GM21786 (cell line): Measurements from ENCODE around the gene AMACR.
"Not testable (repeated sequence)": the region's sequence is repeated elsewhere in the genome, so short reads cannot be mapped to it uniquely, and the experiment has no call there.

Experiments used
- ATAC-seq: cut with Tn5 transposase; IDR thresholded peaks from one replicate; pipeline ENCODE4 v1.9.1; 2021; ENCODE audit not compliant: unreplicated experiment

The AMACR gene

DNA sequence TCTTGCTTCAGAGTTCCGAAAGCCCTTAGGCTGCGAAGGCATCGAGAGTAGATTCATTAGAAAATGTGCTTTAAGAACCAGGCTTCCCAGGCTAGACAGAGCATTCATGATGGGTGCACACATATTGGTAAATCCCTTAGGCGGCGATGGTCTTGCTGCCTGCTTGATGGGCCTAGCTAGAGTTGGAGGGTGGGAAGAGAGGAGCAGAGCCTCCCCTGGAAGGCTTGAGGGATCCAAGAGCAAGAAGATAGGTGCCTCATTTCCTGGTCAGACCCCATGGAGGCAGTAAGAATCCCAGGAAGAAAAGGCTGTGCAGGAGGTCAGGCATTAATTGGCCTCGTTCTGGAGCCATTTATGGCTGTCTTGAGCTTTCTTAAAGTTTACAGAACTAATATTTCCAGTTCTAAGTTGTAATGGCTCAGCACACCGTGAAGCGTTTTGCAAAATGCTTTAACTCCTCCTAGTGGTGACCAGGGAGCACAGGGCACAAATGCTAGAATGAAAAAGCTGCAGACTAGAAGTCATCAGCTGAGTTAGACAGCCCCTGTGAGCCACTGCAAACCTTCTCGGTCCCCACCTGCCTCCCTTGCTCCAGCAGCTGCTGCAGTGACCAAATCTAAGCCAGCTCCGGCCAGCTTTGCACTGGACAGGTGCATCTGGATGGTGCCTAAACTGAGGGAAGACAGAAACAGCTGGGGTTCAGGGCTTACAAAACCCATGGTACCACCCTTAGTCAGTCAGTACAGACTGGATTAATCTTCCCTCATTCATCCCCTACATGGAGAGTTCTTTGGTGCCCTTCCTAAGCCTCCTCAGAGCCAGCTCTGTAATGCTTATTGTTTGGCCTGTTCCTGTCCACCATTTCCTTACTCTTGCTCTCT, 38.0 kb downstream of the AMACR start:
- ATAC-seq: peak; percentile 82

DNA sequence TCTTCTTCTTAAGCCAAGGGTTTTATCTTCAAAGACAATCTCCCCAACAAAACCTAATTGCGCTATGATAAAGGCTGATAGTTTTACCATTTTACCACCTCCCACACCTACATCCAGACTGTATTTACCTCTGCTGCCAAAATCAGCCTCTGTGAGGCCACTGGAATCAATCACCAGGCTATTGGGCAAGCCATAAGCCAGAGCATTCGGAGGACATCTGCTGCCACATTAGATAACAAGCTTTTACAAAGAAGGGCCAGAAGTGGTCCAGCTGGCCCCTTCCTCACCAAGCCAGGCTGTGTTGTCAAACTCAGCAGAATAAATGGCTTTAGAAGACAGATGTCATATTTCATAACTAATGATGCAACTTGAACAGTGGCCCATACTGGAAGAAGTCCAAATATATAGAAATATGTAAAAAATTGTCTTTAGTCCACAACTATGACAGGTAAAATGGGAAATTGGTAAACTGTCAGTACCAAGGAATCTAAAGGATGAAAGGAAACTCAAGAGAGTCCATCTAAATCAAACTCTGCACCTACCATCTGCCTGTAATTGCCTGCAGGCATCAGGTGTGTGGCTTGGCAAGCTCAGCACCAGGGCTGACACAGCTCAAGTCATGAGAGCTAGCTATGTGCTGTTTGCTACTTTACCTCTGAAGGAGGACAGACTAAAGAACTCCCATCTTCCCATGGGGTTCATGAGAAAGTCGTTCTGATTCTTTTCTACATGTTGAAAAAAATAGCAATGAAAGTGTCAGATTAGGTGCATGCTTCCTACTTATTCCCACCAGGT, 39.4 kb downstream of the AMACR start:
- no peak for ATAC-seq

DNA sequence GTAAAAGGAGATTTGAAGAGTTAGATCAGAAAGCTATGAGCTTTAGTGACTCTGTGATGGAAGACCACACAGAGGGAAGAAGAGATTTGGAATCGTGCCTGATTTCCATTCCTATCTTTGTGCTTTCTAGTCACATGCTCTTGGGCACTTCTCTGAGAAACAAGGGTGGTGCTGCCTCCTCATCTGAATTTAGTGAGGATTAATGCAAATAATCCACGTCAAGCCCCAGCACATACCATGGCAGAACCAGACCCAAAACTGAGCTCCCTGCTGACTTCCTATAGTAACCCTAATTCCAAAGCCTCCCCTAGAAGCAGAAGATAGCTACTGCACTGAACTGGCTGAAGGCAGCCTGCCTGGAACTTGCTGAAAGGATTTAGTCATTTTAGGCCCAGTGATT, 41.0 kb downstream of the AMACR start:
- no peak for ATAC-seq

DNA sequence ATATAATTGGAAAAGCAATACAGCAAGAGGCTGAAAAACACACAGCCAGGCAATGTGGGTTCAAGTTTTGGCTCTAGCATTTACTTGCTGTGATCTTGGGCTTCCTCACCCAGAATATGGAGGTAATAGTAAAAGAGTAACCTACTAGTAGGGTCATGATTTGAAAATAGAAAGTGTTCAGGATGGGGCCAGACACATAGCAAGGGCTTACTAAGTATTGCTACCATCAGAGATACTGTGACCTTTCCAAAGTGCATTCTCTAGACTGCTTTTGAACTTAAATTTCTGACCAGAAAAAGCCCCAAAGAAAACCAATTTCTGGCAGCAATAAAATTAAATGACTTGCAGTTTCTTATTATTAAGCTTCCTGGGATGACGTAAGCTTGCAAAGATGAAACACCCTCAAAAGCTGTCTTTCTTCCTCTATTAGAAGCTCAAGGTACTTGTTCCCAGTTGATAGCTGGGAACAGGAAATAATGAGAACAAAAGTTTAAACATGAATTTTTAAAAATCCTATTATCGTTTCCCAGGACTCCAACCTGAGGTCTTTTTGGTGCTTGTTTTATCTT, 43.6 kb downstream of the AMACR start:
- ATAC-seq: no peak

DNA sequence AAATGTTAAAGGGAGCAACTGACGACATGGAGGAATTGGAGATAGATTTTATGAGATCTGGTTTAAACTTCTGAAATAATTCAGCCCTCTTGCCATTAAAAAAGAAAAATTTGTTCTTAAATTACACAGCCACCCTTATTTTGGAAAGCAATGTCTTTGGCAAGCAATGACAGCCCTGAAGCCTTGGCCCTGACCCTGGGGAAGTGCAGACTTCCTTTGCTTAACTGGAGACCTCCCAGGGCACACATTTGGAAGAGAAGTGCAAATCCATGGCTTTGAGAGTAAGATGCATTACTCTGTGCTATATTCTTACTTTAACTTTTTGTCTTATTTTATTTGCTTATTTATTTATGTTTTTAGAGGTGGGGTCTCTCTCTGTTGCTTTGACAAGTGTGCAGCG, 49.7 kb downstream of the AMACR start:
- ATAC-seq: no peak

DNA sequence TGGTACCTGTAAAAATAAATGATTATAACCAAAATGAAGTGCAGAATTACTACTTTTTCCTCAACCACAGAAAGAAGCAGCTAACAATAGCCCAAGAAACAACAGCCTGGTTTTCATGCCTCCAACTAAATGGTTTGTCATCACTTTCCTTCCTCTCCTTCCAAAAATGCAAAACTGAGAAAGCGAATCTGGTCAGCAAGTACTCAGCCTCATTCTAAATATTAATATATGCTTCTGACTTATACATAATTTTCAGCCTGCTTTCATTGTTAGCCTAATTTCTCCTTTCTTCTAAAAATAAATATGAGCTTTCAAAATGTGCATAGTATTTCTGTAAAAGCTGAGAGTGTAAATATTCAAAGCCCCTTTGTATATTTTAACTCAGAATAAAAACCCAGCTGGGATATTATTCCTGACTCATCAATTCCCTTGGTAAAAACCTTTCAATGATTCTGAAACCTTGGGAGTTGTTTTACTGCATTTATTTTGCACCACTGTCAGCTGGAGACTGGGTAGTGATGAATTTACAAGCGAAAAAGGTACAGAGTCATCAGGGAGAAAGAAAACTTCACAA, 50.2 kb downstream of the AMACR start:
- ATAC-seq: no peak

DNA sequence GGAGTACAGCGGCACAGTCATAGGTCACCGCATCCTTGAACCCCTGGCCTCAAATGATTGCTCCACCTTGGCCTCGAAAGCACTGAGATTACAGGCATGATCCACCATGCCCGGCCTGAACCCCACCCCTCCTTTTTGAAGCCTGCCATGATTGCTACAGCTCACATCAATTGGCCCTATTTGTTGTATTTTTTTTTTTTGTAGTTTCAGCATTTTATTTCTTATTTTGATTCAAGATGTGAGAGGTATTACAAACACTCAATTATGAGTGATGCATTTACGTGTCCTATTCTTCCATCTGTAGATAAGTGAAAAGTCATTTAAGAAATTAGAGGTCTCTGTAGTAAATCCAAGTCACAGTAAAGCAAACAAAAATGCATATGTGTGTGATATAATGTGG, 55.7 kb downstream of the AMACR start:
- not testable (repeated sequence) for ATAC-seq

DNA sequence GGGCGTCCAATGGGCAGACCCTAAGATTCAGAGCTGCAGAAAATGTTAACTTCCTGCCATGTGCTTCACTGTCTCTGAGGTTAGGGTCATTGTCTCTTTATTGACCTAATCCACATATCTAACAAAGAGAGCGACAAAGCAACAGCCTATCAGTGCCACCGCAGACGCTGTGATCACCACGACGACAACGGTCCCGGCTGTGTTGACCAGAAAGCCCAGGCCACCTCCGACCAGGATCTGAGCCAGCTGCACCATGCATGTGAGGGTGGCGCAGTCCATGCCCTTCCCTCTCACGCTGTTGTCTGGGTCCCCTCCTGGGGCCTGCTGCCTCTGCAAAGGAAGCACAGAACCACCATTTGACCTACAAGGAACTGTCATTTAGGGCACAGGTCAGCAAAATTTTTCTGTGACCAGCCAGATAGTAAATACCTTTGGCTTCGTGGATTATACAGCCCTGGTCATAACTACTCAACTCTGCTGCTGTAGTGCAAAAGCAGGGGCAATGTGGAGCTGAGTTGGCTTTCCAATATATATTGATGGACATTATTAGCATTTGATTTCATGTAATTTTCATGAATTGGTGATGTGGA, 63.2 kb downstream of the AMACR start:
- no peak for ATAC-seq

DNA sequence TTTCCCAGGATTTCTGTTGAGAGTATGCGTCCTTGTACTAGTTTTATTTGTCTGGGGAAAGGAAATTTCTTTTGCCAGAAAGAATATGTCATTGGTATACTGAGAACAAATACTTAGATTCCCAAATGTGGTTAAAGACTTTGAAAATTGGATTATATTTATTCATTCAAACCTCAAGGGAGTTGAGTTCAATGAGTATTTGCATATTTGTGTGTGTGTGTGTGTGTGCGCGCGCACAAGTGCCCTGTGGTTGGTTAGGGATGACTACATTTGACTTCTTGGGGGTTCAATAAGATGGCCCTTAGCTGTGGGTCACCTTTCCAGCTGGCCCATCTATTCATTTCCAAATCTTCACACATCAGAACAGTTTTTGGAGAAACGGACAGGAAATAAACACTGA, 66.8 kb downstream of the AMACR start:
- ATAC-seq: no peak

DNA sequence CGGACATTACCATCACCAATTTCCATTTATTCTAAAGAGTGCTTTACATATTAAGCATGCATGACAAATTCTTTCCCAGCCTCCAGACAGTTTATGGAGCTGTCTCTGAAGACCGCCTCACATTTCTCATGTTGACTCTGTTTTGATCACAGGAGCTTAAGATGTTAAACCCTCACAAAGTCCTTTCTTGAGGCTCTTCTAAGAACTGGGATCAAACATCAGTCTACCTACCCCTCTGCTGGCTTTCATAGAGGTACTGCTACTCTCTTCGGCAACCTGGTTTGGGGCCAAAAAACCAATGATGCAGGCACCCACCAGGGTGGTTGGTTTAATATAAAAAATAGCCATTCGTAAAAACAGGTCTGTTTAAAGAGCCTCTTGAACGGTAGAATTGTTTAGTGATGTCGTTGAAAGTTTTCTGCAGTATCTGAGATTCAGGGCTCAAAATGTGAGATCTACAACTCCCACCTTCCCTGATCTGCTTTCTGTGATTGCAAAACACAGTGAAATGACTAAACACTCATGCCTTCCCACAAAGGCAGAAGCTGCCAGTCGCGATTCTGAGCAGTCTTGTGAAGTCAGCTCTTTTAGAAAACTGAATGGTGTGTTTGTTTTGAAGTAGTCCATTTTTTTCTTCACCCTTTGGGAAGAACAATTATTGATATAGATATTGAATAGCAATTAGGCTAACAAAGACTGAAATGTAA, 68.1 kb downstream of the AMACR start:
- ATAC-seq: no peak

DNA sequence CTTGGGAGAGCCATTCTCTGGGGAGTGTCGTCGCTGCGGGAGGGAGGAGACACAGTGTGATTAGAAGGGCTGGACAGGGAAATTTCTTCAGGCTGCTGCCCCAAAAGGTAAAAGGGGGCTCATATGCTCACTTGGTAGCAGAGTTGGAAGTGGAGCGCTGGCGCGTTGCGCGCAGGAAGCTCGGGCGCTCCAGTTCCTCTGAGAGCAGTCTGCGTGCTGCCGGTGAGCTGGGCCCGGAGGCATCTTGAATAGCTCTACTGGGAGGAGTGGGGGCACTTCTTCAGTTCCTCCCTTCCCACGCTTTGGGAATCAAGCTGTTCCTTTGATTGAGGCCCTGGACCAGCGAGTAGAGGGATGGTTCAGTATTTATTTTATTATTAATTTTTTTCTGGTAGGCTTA, 69.0 kb downstream of the AMACR start:
- ATAC-seq: no peak

DNA sequence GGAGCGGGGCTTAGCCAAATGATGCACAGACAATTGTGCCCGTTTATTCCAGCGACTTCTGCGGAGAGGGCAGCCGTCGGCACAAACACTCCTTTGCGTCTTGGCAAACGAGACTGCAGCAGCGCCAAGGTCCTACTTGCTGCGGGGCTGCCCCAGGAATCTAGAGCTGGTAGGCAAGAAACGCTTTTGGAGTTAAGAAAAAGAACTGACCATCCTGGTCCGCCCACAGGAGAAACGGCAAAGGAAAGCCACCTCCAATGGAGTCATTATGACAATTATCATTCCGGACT, 69.4 kb downstream of the AMACR start:
- ATAC-seq: no peak

DNA sequence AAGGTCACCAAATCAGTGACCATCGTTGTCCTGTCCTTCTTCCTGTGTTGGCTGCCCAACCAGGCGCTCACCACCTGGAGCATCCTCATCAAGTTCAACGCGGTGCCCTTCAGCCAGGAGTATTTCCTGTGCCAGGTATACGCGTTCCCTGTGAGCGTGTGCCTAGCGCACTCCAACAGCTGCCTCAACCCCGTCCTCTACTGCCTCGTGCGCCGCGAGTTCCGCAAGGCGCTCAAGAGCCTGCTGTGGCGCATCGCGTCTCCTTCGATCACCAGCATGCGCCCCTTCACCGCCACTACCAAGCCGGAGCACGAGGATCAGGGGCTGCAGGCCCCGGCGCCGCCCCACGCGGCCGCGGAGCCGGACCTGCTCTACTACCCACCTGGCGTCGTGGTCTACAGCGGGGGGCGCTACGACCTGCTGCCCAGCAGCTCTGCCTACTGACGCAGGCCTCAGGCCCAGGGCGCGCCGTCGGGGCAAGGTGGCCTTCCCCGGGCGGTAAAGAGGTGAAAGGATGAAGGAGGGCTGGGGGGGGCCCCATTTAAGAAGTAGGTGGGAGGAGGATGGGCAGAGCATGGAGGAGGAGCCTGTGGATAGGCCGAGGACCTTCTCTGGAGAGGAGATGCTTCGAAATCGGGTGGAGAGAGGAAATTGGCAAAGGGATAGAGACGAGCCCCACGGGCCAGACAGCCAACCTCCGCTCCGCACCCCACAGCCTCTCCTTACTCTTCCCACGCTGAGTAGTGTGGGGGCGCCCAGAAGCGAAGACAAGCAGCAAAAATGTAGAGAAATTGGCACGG, 69.9 kb downstream of the AMACR start:
- ATAC-seq: no peak

DNA sequence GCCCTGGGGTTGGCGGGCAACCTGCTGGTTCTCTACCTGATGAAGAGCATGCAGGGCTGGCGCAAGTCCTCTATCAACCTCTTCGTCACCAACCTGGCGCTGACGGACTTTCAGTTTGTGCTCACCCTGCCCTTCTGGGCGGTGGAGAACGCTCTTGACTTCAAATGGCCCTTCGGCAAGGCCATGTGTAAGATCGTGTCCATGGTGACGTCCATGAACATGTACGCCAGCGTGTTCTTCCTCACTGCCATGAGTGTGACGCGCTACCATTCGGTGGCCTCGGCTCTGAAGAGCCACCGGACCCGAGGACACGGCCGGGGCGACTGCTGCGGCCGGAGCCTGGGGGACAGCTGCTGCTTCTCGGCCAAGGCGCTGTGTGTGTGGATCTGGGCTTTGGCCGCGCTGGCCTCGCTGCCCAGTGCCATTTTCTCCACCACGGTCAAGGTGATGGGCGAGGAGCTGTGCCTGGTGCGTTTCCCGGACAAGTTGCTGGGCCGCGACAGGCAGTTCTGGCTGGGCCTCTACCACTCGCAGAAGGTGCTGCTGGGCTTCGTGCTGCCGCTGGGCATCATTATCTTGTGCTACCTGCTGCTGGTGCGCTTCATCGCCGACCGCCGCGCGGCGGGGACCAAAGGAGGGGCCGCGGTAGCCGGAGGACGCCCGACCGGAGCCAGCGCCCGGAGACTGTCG, 70.7 kb downstream of the AMACR start:
- ATAC-seq: no peak

DNA sequence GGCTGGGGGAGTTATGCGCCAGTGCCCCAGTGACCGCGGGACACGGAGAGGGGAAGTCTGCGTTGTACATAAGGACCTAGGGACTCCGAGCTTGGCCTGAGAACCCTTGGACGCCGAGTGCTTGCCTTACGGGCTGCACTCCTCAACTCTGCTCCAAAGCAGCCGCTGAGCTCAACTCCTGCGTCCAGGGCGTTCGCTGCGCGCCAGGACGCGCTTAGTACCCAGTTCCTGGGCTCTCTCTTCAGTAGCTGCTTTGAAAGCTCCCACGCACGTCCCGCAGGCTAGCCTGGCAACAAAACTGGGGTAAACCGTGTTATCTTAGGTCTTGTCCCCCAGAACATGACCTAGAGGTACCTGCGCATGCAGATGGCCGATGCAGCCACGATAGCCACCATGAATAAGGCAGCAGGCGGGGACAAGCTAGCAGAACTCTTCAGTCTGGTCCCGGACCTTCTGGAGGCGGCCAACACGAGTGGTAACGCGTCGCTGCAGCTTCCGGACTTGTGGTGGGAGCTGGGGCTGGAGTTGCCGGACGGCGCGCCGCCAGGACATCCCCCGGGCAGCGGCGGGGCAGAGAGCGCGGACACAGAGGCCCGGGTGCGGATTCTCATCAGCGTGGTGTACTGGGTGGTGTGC, 71.4 kb downstream of the AMACR start, which contains the start of gene RXFP3:
TSS of gene RXFP3 (plus strand) at position 6 of the 636 bp plus-strand sequence. CDS start at position 361, 355 bp downstream.
- ATAC-seq: no peak
